HL-60 (cell line): Measurements from ENCODE around the gene PPP1R7.

Experiments
- DNase-seq, 2 experiments: peaks; one replicate each; pipeline ENCODE4 v3.0.0-alpha.2; 2010 to 2020; ENCODE audit warnings: low read depth in 1 of 2, low spot score in 1 of 2
- H3K27ac ChIP-seq: fragments of 250-450 bp; sonication (Bioruptor Pico); replicated peaks from 2 replicates; pipeline ENCODE4 v1.5.1; 2020; ENCODE audit warnings: mild to moderate bottlenecking, moderate library complexity
- H3K27me3 ChIP-seq: fragments of 250-450 bp; sonication (Bioruptor Pico); 2 replicates; pipeline ENCODE4 v1.5.1; 2021; ENCODE audit warnings: mild to moderate bottlenecking, moderate library complexity; ENCODE audit not compliant: insufficient read depth, poor library complexity, severe bottlenecking
- H3K4me3 ChIP-seq: replicated peaks from 2 replicates; pipeline ENCODE4 v1.5.1; 2011; ENCODE audit warnings: mild to moderate bottlenecking, control low read depth, low read length; ENCODE audit not compliant: insufficient read depth
- CTCF ChIP-seq: IDR thresholded peaks from one replicate; pipeline ENCODE4 v1.5.1; 2011; ENCODE audit warnings: low read length, control low read depth, inconsistent platforms; ENCODE audit not compliant: insufficient read depth
- GABPA ChIP-seq: IDR thresholded peaks from 2 replicates; pipeline ENCODE4 v1.6.1; 2012; ENCODE audit warnings: low read depth
- POLR2AphosphoS5 ChIP-seq: IDR thresholded peaks from 2 replicates; pipeline ENCODE4 v1.6.1; 2012; ENCODE audit warnings: low read depth
- REST ChIP-seq: IDR thresholded peaks from 2 replicates; pipeline ENCODE4 v1.6.1; 2012; ENCODE audit warnings: low read depth; ENCODE audit not compliant: insufficient replicate concordance
- SPI1 ChIP-seq: IDR thresholded peaks from 2 replicates; pipeline ENCODE4 v1.6.1; 2012; ENCODE audit warnings: low read depth, mild to moderate bottlenecking, borderline replicate concordance

PPP1R7 gene

GRCh38 chr2:241159116-241159515, 8.8 kb downstream of the PPP1R7 start:
- no peak for DNase-seq
- TF ChIP-seq POLR2AphosphoS5 (no peak), SPI1 (no peak), CTCF (no peak), GABPA (no peak), REST (no peak)
- Histone ChIP-seq H3K27me3 (no peaks in the 10 kb centered on the region), H3K27ac (no peak overlapping the region), H3K4me3 (no peak overlapping the region)

- no peak overlapping the region for H3K4me3 ChIP-seq
- DNase-seq: no peak
- no peak overlapping the region for H3K27ac ChIP-seq
- TF ChIP-seq REST (no peak), GABPA (no peak), SPI1 (no peak), POLR2AphosphoS5 (no peak), CTCF (no peak)
- H3K27me3 ChIP-seq: no peaks in the 10 kb centered on the region
Observed at GRCh38 chr2:241160318-241160717, 10.1 kb downstream of the PPP1R7 start.

GRCh38 chr2:241161646-241162281, 11.5 kb downstream of the PPP1R7 start:
- no peak overlapping the region for H3K4me3 ChIP-seq
- H3K27me3 ChIP-seq: no peaks in the 10 kb centered on the region
- H3K27ac ChIP-seq: no peak overlapping the region
- TF ChIP-seq CTCF (no peak), REST (no peak), SPI1 (no peak), POLR2AphosphoS5 (no peak), GABPA (no peak)
- no peak for DNase-seq
